SK-N-SH (cell line): ENCODE data around the gene GUCD1.

Experiments used
- EZH2phosphoT487 ChIP-seq: fragments of 200-600 bp; sonication (generic); IDR thresholded peaks from 2 replicates; pipeline ENCODE4 v1.6.1; 2017; ENCODE audit warnings: low read depth, mixed run types, mild to moderate bottlenecking, antibody characterized with exemption, moderate library complexity, borderline replicate concordance
- IRF3 ChIP-seq: fragments of 150-350 bp; IDR thresholded peaks from 2 replicates; pipeline ENCODE4 v1.6.1; 2016; ENCODE audit warnings: mild to moderate bottlenecking, low read depth, low read length
- JUND ChIP-seq: IDR thresholded peaks from 2 replicates; pipeline ENCODE4 v1.4.0; 2012
- MXI1 ChIP-seq: IDR thresholded peaks from 2 replicates; pipeline ENCODE4 v1.6.1; 2012; ENCODE audit warnings: mild to moderate bottlenecking, low read depth, low read length, improper control_type of control experiment
- RCOR1 ChIP-seq: fragments of 150-350 bp; IDR thresholded peaks from 2 replicates; pipeline ENCODE4 v1.6.1; 2017; ENCODE audit warnings: antibody characterized with exemption, low read length
- RXRA ChIP-seq: IDR thresholded peaks from 2 replicates; pipeline ENCODE4 v1.4.0; 2012; ENCODE audit warnings: low read depth, mild to moderate bottlenecking, borderline replicate concordance
- SMC3 ChIP-seq: IDR thresholded peaks from 2 replicates; pipeline ENCODE4 v1.6.1; 2012; ENCODE audit warnings: low read depth, low read length, improper control_type of control experiment
- TF ChIP-seq, protein P1 (sequence below): IDR thresholded peaks from 2 replicates; pipeline ENCODE4; 2012

GRCh38 chr22:24601217-24602104, 46.5 kb upstream of the GUCD1 start:
- no peak for TF ChIP-seq RCOR1
- TF ChIP-seq SMC3: no peak
- no peak for TF ChIP-seq MXI1
- TF ChIP-seq, protein P1, sequence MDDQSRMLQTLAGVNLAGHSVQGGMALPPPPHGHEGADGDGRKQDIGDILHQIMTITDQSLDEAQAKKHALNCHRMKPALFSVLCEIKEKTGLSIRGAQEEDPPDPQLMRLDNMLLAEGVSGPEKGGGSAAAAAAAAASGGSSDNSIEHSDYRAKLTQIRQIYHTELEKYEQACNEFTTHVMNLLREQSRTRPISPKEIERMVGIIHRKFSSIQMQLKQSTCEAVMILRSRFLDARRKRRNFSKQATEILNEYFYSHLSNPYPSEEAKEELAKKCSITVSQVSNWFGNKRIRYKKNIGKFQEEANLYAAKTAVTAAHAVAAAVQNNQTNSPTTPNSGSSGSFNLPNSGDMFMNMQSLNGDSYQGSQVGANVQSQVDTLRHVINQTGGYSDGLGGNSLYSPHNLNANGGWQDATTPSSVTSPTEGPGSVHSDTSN: no peak
- TF ChIP-seq JUND: no peak
- no peak for TF ChIP-seq RXRA
- TF ChIP-seq EZH2phosphoT487: no peak
- TF ChIP-seq IRF3: no peak
